Measurements from ENCODE around the gene NGB.

DNA sequence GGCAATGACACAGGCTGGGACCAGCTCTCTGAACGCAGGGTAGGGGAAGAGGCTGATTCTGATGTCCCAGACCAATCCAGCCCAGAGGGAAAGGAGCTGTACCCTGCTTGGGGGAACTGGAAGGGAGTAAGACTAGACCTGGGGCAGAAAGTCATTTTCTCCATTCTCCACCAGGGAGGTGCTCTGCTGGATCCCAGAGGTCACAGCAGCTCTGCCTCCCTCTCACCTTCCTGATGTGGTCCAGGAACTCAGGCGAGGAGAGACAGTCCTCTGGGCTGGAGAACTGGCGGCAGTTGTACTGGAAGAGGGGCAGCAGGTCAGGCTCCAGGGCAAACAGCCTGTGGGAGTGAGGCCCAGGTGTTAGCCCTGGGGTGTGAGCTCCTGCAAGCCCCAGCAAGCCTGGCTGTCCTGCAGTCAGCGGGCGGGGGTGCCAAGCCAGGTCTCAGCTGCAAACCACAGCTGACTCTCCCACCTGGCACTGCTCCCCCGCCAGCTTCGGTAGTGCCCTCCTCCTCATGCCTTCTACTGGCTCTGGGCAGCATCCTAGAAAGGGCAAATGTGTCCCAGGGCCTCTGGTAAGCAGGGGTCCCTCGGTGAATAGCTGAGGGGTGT, 1.9 kb downstream of the NGB start:
- no peak for TF ChIP-seq GATA2 (IDR thresholded peaks at IDR 0.05; ENCODE audit: low read depth, low read length)
- TF ChIP-seq GATA3 (IDR thresholded peaks at IDR 0.05; ENCODE audit: low read depth, low read length) = no peak
